ENCODE measurements around the gene SORCS3.

GRCh38 chr10:104811166-104811565, 170.1 kb downstream of the SORCS3 start:
- TF ChIP-seq SIN3A (IDR thresholded peaks at IDR 0.05; ENCODE audit: borderline replicate concordance, insufficient read depth, low read depth, low read length): no peak
- no peak for TF ChIP-seq CTCF (IDR thresholded peaks at IDR 0.05)
- TF ChIP-seq POLR2AphosphoS5 (IDR thresholded peaks at IDR 0.05; ENCODE audit: low read depth, low read length): no peak
- TF ChIP-seq REST (IDR thresholded peaks at IDR 0.05; ENCODE audit: insufficient read depth in 1 of 2, low read depth in 2 of 2, low read length in 1 of 2): no peak
- TF ChIP-seq TCF7L2 (IDR thresholded peaks at IDR 0.05; ENCODE audit: low read depth, low read length): no peak
